Mesodermal cell (in vitro differentiated cells): ENCODE results near the gene MRPS11.

ENCODE experiments used
- H3K27ac ChIP-seq: 2 replicates; pipeline ENCODE4 v1.7.0; 2013; ENCODE audit warnings: mild to moderate bottlenecking, low read depth, low read length, moderate library complexity; ENCODE audit not compliant: severe bottlenecking
- H3K36me3 ChIP-seq: 2 replicates; pipeline ENCODE4 v1.7.1; 2013; ENCODE audit warnings: mild to moderate bottlenecking, low read length, moderate library complexity; ENCODE audit not compliant: control insufficient read depth, insufficient read depth
- H3K4me1 ChIP-seq: one replicate; pipeline ENCODE4 v1.7.1; 2013; ENCODE audit warnings: mild to moderate bottlenecking, low read length; ENCODE audit not compliant: insufficient read depth, control insufficient read depth, poor library complexity, severe bottlenecking
- H3K4me3 ChIP-seq: 2 replicates; pipeline ENCODE4 v1.7.0; 2013; ENCODE audit warnings: low read length, control low read depth, mild to moderate bottlenecking; ENCODE audit not compliant: insufficient read depth, poor library complexity, severe bottlenecking; ENCODE audit errors: extremely low read depth
- H3K9me3 ChIP-seq: 2 replicates; pipeline ENCODE4 v1.7.1; 2013; ENCODE audit warnings: mild to moderate bottlenecking, low read length, moderate library complexity; ENCODE audit not compliant: control insufficient read depth
- WGBS, 2 experiments: methylation state at CpG; one replicate each; pipeline ENCODE4 v1.1.5; 2013; ENCODE audit warnings: missing lambda C conversion rate in 2 of 2; ENCODE audit not compliant: insufficient coverage in 2 of 2; 5-methylcytosine and 5-hydroxymethylcytosine counted together

MRPS11 gene

DNA sequence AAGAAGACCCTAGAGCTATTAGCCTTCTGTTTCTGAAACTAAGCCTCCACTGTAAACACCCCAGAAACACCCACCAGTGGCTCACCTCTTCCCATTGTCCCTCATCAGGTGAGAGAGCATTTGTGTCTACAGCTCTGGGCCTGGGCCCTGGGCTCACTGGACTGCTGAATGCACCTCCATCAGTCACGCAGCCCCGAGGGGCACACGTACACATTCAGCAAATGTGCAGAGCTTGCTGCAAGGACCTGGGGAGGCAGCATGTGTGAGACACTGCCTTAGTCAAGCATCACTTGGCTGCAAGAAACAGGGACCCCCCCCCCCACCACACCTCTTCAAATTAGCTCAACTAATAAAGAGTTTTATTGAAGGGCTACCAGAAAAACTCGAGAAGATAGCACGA lies 29.3 kb upstream of the MRPS11 start:
- H3K4me3 ChIP-seq = no peak overlapping the region
- no peak overlapping the region for H3K27ac ChIP-seq
- H3K4me1 ChIP-seq = no peaks in the 10 kb centered on the region
- 76 to 84% methylated on average over 5 of the region's 5 CpGs for WGBS, 2 experiments
- H3K9me3 ChIP-seq = no peaks in the 10 kb centered on the region
- no peaks in the 10 kb centered on the region for H3K36me3 ChIP-seq

- Histone ChIP-seq H3K36me3 (no peaks in the 10 kb centered on the region), H3K4me1 (no peaks in the 10 kb centered on the region), H3K27ac (no peak overlapping the region), H3K4me3 (no peak overlapping the region), H3K9me3 (peaks cover 6% of the 10 kb centered on the region)
- WGBS, 2 experiments = 60 to 78% methylated on average over 1 of the region's 1 CpG
Measured at GRCh38 chr15:88440021-88440420, 27.5 kb upstream of the MRPS11 start.

DNA sequence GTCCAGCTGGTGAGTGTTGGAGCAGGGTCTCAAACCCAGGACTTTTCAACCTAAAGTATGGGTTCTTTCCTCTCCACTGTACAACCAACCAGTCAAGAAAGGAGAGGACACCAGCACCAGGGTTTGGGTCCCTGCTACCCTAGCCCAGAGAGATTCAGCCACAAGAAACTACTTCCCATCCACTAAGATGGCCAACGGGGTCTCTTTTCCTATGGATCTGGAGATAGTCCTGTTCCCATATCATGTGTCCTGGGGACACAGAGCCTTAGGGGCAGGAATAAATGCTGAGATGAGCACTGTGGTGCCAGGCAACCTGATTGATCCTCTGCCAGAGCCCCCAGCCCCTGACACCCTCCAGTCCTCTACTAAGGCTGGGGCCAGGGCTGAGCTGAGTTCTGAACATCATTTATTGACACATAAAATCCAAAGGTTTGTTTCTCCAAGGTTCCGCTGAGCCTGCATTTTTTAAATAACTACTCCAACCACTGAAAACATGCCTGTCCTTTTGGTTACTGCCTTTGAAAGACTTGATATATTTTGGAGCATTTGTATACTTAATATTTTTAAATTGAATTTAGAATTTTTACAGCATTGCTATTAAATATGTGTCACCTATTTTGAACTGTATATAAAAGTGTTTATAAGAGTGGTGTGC lies 26.3 kb upstream of the MRPS11 start:
- Histone ChIP-seq H3K27ac (no peak overlapping the region), H3K4me1 (no peaks in the 10 kb centered on the region), H3K9me3 (peaks cover 6% of the 10 kb centered on the region), H3K36me3 (no peaks in the 10 kb centered on the region), H3K4me3 (no peak overlapping the region)
- 88 to 90% methylated on average over 1 to 2 of the region's 2 CpGs for WGBS, 2 experiments

GRCh38 chr15:88447206-88447605 lies 20.3 kb upstream of the MRPS11 start:
- peaks cover 6% of the 10 kb centered on the region for H3K9me3 ChIP-seq
- no peak overlapping the region for H3K4me3 ChIP-seq
- H3K27ac ChIP-seq = no peak overlapping the region
- H3K36me3 ChIP-seq = no peaks in the 10 kb centered on the region
- 83% methylated on average over 1 of the region's 1 CpG; no CpG with 5 or more reads in 1 of the 2 experiments for WGBS, 2 experiments
- no peaks in the 10 kb centered on the region for H3K4me1 ChIP-seq

DNA sequence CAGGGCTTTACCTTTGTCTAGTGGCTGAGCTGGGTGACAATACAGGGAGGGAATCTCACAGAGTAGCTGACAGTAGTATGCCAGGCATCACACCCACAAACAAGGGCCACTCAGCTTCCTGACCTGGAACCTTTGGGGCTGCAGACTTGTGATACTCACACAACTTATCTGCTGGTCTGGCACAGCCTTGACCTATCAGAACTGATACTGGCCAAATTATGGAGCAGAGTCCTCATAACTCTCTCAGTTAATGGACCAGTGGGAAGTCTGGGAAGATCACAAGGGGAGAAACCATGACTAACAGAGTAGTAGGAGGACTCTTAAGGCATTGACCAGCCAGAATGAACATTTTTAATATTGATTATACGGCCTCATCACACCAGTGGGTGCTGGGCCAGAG lies 19.8 kb upstream of the MRPS11 start:
- WGBS, 2 experiments = 100% methylated on average over 1 of the region's 1 CpG
- no peaks in the 10 kb centered on the region for H3K4me1 ChIP-seq
- H3K27ac ChIP-seq = no peak overlapping the region
- H3K4me3 ChIP-seq = no peak overlapping the region
- H3K9me3 ChIP-seq = peaks cover 6% of the 10 kb centered on the region
- H3K36me3 ChIP-seq = no peaks in the 10 kb centered on the region

GRCh38 chr15:88448991-88449461 lies 18.5 kb upstream of the MRPS11 start:
- no peaks in the 10 kb centered on the region for H3K4me1 ChIP-seq
- no peaks in the 10 kb centered on the region for H3K9me3 ChIP-seq
- no peaks in the 10 kb centered on the region for H3K36me3 ChIP-seq
- H3K4me3 ChIP-seq = no peak overlapping the region
- no peak overlapping the region for H3K27ac ChIP-seq
- 82 to 98% methylated on average over 5 of the region's 5 CpGs for WGBS, 2 experiments

DNA sequence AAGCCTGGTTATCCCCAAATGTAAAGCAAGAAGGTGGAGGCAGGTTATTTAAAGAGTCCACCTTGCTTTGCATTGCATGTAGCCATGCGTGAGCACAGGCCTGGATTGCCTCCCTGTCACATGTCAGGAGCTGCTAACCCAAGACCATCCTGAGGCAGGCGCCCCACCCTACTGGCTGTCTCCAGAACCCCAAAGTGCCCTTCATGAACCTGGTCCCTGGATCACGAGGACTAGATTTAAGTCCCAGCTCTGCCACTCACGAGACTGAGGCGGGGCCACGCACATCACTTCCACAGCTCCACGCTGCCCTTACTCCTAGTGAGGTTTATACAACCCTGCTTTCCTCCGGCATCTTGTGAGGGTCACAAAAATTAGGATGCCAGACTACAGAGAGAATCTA lies 17.9 kb upstream of the MRPS11 start:
- 83 to 91% methylated on average over 8 of the region's 8 CpGs for WGBS, 2 experiments
- H3K36me3 ChIP-seq = no peaks in the 10 kb centered on the region

GRCh38 chr15:88450125-88450798 lies 17.2 kb upstream of the MRPS11 start:
- Histone ChIP-seq H3K4me3 (no peak overlapping the region), H3K9me3 (no peaks in the 10 kb centered on the region), H3K4me1 (peaks cover 7% of the 10 kb centered on the region), H3K36me3 (no peaks in the 10 kb centered on the region), H3K27ac (no peak overlapping the region)
- WGBS, 2 experiments = 4 to 6% methylated on average over 9 of the region's 12 CpGs

More for the DNA sequence above, 17.9 kb upstream of the MRPS11 start:
- no peaks in the 10 kb centered on the region for H3K9me3 ChIP-seq
- no peak overlapping the region for H3K4me3 ChIP-seq
- peaks cover 4% of the 10 kb centered on the region for H3K4me1 ChIP-seq
- H3K27ac ChIP-seq = no peak overlapping the region

GRCh38 chr15:88453651-88454050 lies 13.9 kb upstream of the MRPS11 start:
- H3K27ac ChIP-seq = no peak overlapping the region
- H3K36me3 ChIP-seq = peaks cover 15% of the 10 kb centered on the region
- no peaks in the 10 kb centered on the region for H3K9me3 ChIP-seq
- no peak overlapping the region for H3K4me3 ChIP-seq
- WGBS, 2 experiments = 64 to 78% methylated on average over 1 of the region's 1 CpG
- H3K4me1 ChIP-seq = peaks cover 7% of the 10 kb centered on the region

GRCh38 chr15:88454236-88454635 lies 13.3 kb upstream of the MRPS11 start:
- 85 to 100% methylated on average over 1 of the region's 1 CpG for WGBS, 2 experiments
- Histone ChIP-seq H3K27ac (no peak overlapping the region), H3K36me3 (peaks cover 20% of the 10 kb centered on the region), H3K4me3 (no peak overlapping the region), H3K4me1 (peaks cover 7% of the 10 kb centered on the region), H3K9me3 (no peaks in the 10 kb centered on the region)
